DMS153 (cell line): ENCODE data around the gene THBS2.

Source experiments
- DNase-seq: peaks from one replicate; lab custom pipeline; 2025; lab: John Stamatoyannopoulos, UW

The THBS2 gene

GRCh38 chr6:169249057-169249456, 4.6 kb downstream of the THBS2 start:
- DNase-seq = no peak

DNA sequence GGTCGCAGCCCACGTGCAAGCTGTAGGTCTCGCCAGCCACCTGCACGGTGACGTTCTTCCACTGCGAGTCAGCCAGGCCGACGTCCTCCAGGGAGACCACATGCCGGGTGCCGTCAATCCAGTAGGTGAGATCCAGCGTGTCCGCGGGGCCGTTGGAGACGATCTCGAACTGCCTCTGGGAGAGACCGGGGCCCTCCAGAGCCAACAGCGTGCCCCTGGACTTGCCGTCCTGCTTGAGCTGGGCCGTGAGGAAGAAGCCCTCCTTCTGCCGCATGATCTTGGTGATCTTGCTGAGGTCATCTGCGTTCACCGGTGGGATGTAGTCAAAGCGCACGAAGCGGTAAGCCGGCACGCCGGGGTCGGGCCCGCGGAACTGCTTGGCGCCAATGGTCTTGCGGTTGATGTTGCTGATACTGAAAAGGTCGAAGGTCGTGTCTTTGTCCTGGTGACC, 5.1 kb downstream of the THBS2 start:
- DNase-seq = no peak

GRCh38 chr6:169247991-169248390, 5.7 kb downstream of the THBS2 start:
- no peak for DNase-seq

DNA sequence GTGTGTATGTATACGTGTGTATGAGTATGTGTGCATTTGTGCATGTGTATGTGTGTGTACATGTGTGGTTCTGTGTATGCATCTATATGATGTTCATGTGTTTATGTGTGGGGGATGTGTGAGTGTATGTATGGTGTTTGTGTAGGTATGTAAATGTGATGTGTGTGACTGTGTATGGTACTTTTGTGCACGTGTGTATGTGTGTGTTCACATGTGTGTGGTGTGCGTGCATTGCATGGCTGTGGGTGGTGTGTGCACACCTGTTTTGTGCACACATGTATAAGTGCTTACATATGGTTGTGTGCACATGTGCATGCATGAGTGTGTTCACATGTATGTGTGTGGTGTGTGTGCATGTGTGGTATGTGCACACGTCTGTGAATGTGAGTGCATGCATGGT, 6.2 kb downstream of the THBS2 start:
- DNase-seq = no peak

GRCh38 chr6:169246445-169246844, 7.2 kb downstream of the THBS2 start:
- no peak for DNase-seq

GRCh38 chr6:169244684-169245383, 8.8 kb downstream of the THBS2 start:
- no peak for DNase-seq

DNA sequence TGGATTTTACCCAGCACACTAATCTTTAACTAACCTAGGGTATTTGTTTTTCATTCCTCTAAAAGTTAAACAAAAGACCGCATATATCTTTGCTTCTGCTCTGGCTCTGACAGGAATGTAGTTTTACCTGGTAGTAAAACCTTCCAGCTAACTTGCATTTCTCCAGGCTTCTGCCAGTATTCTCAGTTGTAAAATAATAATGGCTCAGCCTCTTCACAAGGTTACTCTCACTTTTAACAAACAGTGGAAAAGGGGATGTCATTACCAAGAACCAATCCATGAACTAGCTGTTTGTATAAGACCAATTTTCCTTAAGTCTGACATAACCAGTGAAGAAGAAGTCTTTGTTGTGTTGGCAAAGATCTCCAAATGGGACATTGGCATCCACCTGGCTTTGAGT, 10.0 kb downstream of the THBS2 start:
- DNase-seq = no peak

- no peak for DNase-seq
Observed at GRCh38 chr6:169243186-169243585, 10.5 kb downstream of the THBS2 start.

GRCh38 chr6:169241688-169242350, 11.8 kb downstream of the THBS2 start:
- DNase-seq = no peak

- no peak for DNase-seq
Observed at GRCh38 chr6:169240591-169241390, 12.9 kb downstream of the THBS2 start.

DNA sequence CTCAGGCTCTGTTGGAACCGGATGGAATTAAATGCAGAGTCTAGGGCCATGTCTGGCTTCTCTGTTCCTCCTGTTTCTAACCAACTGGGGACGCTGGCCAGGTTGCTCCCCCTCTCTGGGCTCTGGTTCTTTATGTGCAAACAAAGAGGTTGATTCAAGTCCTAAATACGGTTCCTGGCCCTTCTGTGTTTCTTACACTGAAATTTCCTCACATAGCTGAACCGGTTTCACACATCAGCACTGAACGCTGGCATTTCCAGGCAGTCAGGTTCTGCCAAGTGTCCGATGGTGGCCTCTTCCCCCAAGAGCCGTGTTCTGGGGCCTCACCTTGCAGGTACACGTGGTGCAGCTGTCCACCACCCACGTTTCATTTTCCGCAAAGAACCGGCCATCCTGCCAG, 13.5 kb downstream of the THBS2 start:
- no peak for DNase-seq

- no peak for DNase-seq
Observed at GRCh38 chr6:169239181-169239580, 14.5 kb downstream of the THBS2 start.

- DNase-seq = no peak
Observed at GRCh38 chr6:169238766-169239165, 14.9 kb downstream of the THBS2 start.

GRCh38 chr6:169237496-169238134, 16.0 kb downstream of the THBS2 start:
- no peak for DNase-seq

DNA sequence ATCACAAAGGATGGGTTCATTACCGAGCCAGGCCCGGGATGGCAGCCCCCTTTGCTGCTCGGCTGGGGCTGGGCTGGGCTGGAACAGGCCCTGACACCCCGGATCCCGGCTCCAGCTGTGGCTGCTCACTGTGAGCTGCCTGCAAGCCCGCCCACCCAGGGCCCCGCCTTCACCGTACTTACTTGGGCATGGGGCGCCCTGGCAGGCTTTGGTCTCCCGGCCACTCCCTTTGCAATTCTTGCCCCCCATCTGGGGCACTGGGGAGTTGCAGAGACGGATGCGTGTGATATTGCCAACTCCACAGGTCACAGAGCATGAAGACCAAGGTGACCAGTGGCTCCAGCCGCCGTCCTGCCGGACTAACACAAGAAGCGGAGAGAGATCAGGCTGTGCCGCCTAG, 16.7 kb downstream of the THBS2 start:
- no peak for DNase-seq

GRCh38 chr6:169236545-169236944, 17.1 kb downstream of the THBS2 start:
- no peak for DNase-seq

GRCh38 chr6:169235286-169235685, 18.4 kb downstream of the THBS2 start:
- DNase-seq = no peak

GRCh38 chr6:169234634-169235033, 19.0 kb downstream of the THBS2 start:
- no peak for DNase-seq

DNA sequence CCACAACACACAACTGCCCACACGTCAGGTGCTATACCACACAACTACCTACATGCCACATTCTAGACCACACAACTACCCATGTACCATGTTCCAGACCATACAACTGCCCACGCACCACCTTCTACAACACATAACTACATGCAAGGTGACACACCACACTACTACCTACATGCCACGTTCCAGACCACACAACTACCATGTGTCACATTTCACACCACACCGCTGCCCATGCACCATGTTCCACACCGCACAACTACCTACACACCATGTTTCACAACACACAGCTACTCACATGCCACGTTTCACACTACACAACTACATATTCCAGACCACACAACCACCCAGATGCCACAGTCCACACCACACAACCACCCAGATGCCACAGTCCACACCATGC, 19.8 kb downstream of the THBS2 start:
- no peak for DNase-seq

DNA sequence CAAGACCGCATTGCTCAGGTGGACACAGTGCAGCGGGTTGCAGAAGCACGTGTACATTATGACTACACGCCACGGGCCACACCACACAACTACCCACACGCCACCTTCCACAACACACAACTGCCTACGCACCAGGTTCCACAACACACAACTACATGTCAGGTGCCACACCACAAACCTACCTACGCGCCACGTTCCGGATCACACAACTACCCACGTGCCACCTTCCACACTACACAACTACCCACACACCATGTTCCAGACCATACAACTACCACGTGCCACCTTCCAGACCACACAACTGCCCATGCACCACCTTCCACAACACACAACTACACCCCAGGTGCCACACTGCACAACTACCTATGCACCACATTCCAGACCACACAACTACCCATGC, 20.5 kb downstream of the THBS2 start:
- DNase-seq = no peak

- DNase-seq = no peak
Observed at GRCh38 chr6:169232507-169232931, 21.1 kb downstream of the THBS2 start.

- no peak for DNase-seq
Observed at GRCh38 chr6:169231790-169232506, 21.7 kb downstream of the THBS2 start.
